Stimulated activated CD8-positive, alpha-beta memory T cell treated with anti-CD3 and anti-CD28 coated beads, Interleukin-12 subunit alpha, Interleukin-12 subunit beta, amount 100 ng/mL, for 4 hours (primary cell): ENCODE measurements around the gene CCT4.
"Not testable (repeated sequence)": the region's sequence is repeated elsewhere in the genome, so short reads cannot be mapped to it uniquely, and the experiment has no call there.

Experiments used
- DNase-seq: peaks from one replicate; pipeline ENCODE4 v3.0.0-alpha.2; 2020; ENCODE audit warnings: low read depth

The CCT4 gene

GRCh38 chr2:61878761-61879160, 9.7 kb downstream of the CCT4 start:
- no peak for DNase-seq

DNA sequence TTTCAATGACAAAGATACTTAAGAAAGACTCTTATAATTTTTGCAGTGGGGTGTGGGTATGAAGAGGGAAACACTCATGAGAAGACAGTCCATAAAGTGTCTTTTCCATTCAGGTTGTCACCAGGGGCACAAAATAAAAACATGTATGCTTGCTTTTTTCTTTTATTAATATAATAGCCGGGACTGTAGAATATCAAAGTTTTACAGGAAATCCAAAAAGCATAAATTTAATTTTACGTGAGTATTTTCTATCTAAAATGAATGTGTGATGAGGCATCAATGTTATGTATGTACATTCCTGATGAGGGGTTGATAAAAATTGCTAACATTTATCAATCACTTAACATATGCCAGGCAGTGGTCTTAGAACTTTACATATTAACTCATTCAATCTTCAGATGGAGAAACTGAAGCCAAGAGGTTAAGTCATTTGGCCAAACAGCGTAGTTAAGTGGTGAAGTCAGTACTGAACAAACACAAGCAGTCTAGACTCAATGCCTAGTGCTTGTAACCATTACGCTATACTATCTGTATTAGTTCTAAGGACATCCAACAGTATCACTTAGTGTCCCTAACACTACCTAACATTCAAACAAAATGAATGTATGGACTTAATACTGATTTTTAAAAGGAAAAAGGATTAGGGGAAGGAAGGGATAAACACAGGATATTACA, 10.7 kb downstream of the CCT4 start:
- no peak for DNase-seq

DNA sequence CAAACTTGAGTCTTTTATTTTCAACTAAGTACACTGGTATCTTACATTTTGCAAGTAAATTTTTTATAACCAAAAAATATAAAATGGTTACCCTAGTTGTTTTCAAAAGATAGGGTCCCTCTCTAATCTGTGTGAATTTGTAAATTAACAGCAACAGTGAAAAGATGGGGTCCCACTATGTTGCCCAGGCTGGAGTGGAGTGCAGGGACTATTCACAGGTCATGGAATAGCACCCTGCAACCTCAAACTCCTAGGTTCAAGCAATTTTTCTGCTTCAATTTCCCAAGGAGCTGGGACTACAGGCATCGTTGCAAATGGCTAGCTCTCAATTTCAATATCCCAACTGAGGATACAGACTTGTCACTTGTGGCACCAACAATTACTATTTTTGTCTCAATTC, 12.1 kb downstream of the CCT4 start:
- DNase-seq: no peak

DNA sequence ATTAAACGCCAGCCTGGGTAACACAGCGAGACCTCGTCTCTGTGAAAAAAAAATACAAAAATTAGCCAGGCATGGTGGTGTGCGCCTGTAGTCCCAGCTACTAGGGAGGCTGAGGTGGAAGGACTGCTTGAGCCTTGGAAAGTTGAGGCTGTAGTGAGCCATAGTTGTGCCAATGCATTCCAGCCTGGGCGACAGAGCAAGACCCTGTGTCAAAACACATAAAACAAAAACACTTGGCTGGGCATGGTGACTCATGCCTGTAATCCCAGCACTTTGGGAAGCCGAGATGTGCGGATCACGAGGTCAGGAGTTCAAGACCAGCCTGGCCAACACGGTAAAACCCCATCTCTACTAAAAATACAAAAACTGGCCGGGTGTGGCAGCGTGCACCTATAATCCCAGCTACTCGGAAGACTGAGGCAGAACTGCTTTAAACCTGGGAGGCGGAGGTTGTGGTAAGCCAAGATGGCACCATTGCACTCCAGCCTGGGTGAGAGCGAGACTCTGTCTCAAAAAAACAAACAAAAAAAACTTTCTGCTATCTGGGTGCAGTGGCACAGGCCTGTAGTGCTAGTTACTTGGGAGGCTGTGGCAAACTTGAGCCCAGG, 21.9 kb downstream of the CCT4 start:
- DNase-seq: not testable (repeated sequence)

- DNase-seq: no peak
These were observed 26.4 kb downstream of the CCT4 start for GRCh38 chr2:61862085-61862484.

- DNase-seq: no peak
These were observed 31.2 kb downstream of the CCT4 start for GRCh38 chr2:61857224-61857623.

- no peak for DNase-seq
These were observed 33.2 kb downstream of the CCT4 start for GRCh38 chr2:61855318-61855613.

- peak; percentile 70 for DNase-seq
These were observed 33.7 kb downstream of the CCT4 start for GRCh38 chr2:61854564-61855317.

DNA sequence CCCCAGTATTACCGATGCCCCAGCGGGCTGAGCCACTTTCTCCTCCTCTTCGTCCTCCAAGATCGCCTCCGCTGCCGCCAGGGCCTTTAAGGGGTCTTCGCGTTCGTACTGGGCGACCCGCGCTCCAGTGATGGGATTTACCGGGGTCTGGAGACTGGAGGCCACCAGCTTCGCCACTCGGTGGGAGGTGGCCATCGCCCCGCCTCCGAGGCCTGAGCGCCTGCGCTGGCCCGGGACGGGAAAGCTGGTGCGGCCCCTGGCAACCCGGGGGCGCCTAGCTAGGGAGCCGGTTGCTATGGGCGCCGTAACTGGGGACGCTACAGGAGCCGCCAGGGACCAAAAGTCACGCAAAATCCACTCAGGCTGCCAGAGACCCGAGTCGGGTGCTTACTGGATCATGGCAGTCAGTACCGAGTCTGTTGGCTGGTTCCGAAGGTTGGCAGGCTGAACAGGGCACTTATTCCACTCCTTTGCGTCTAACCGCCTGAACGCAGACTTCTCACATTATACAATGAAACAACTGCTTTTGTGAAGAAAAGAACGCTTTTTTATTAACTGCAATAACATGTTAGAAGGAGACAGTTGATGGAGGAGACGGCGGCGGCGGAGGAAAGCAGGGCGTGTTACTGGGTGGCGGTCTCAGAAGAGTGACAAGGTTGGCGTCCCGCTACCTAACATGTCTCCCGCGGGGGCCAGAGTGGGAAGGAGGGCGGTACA, 34.5 kb downstream of the CCT4 start, which contains the start of gene FAM161A:
Gene FAM161A (minus strand): TSS at position 214 of the 717 bp plus-strand sequence. CDS start 19 bp downstream, at position 195.
- DNase-seq: peak; percentile 62

DNA sequence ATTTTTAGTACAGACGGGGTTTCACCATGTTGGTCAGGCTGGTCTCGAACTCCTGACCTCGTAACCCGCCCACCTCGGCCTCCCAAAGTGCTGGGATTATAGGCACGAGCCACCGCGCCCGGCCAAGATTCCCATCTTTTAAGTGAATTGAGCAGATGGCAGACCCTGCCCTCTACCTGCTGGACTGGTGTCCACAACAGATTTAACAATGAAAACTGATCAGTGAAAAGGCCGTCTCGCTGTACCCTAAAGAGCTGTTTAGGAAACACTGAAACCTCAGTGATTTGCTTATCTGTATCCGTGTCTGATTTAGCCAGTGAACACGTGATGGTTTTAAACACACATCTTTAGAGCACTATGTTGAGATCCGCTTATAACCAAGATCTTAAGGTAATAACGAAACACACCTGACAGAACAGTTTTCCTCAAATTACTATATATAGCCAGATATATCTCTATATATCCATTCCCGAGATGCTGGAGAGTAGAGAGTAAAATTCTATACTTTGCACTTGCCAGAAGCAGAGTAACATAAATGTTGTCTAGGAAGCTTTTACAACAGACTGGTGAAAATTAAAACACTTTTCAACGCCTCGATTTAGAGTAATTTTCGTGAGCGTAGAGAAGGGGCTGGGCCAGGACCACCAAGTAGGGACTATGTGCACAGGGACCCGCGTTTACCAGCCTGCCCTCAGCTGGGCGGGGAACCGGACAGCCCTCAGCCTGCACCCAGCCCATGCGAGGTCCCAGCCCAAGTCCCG, 35.2 kb downstream of the CCT4 start:
- DNase-seq: no peak

DNA sequence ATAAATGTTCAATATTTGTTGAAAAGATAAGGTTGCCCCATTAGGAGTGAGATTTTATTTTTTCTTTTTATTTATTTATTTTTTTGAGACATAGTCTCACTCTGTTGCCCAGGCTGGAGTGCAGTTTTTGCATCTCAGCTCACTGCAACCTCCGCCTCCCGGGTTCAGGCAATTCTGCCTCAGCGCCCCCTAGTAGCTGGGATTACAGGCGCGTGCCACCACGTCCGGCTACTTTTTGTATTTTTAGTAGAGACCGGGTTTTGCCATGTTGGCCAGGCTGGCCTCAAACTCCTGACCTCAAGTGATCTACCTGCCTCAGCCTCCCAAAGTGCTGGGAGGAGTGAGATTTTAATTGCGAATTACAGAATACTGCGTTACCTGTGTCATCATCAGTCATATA, 37.2 kb downstream of the CCT4 start:
- DNase-seq: not testable (repeated sequence)

GRCh38 chr2:61845320-61845719, 43.1 kb downstream of the CCT4 start:
- DNase-seq: no peak

- no peak for DNase-seq
These were observed 47.2 kb downstream of the CCT4 start for GRCh38 chr2:61841286-61841685.

- DNase-seq: no peak
These were observed 53.6 kb downstream of the CCT4 start for GRCh38 chr2:61834893-61835292.

GRCh38 chr2:61833971-61834370, 54.5 kb downstream of the CCT4 start:
- no peak for DNase-seq

DNA sequence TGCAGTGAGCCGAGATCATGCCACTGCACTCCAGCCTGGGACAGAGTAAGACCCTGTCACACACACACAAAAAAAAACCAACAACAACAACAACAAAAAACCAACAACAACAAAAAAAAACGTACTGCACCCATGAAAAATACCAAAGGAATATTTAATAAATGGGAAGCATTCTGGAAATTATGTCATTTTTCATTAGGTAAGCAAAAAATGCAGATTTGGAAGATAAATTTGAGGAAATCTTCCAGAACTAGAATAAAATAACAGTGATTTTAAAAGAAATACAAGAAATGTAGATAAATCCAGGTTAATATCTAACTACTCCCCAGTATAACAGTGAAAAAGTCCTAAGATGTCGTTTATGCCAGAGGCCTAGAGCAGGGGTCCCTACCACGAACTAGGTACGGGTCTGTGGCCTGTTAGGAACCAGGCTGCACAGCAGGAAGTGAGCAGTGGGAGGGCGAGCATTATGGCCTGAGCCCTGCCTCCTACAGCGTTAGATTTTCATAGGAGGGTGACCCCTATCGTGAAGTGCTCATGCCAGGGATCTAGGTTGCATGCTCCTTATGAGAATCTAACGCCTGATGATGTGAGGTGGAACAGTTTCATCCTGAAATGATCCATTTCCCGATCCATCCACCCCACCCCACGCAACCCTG, 56.1 kb downstream of the CCT4 start:
- DNase-seq: no peak

GRCh38 chr2:61822255-61822654, 66.2 kb downstream of the CCT4 start:
- DNase-seq: no peak
